GM23248 (cell line): Measurements from ENCODE around the gene PRSS57.

Experiments
- EZH2 ChIP-seq: fragments of 200-600 bp; sonication (generic); IDR thresholded peaks from 2 replicates; pipeline ENCODE4 v1.6.1; 2018; ENCODE audit warnings: antibody characterized with exemption, mild to moderate bottlenecking; ENCODE audit not compliant: insufficient read depth, poor library complexity, severe bottlenecking
- EZH2phosphoT487 ChIP-seq: fragments of 200-600 bp; sonication (generic); IDR thresholded peaks from 2 replicates; pipeline ENCODE4 v1.6.1; 2018; ENCODE audit warnings: antibody characterized with exemption, moderate library complexity, mild to moderate bottlenecking, low read depth; ENCODE audit not compliant: insufficient read depth

- TF ChIP-seq EZH2phosphoT487: no peak
- TF ChIP-seq EZH2: no peak
These were observed 49.1 kb downstream of the PRSS57 start for GRCh38 chr19:645912-646778.
